Mesenchymal stem cell (in vitro differentiated cells and primary cell): ENCODE results near the gene NOB1.

Experiments used
- DNase-seq: peaks from one replicate; pipeline ENCODE4 v3.0.0-alpha.2; 2013
- H2AFZ ChIP-seq: one replicate; pipeline ENCODE4 v1.6.1; 2013; ENCODE audit warnings: low read depth, mild to moderate bottlenecking, control low read depth, inconsistent platforms, low read length, moderate library complexity
- H2AK5ac ChIP-seq: 2 replicates; pipeline ENCODE4 v1.6.1; 2013; ENCODE audit warnings: low read length, moderate library complexity, mild to moderate bottlenecking, inconsistent platforms; ENCODE audit not compliant: severe bottlenecking
- H2BK120ac ChIP-seq: one replicate; pipeline ENCODE4 v1.6.1; 2013; ENCODE audit warnings: low read depth, mild to moderate bottlenecking, inconsistent platforms, low read length, moderate library complexity
- H2BK12ac ChIP-seq, 2 experiments: one replicate each; pipeline ENCODE4 v1.6.1; 2013; ENCODE audit warnings: inconsistent platforms in 2 of 2, low read length in 2 of 2, mild to moderate bottlenecking in 2 of 2, moderate library complexity in 2 of 2, control low read depth in 1 of 2
- H2BK15ac ChIP-seq: one replicate; pipeline ENCODE4 v1.6.1; 2013; ENCODE audit warnings: mild to moderate bottlenecking, low read depth, inconsistent platforms; ENCODE audit not compliant: poor library complexity, severe bottlenecking
- H2BK5ac ChIP-seq: 2 replicates; pipeline ENCODE4 v1.6.1; 2013; ENCODE audit warnings: low read depth, mild to moderate bottlenecking, low read length, control low read depth, inconsistent platforms; ENCODE audit not compliant: poor library complexity, severe bottlenecking
- H3K14ac ChIP-seq, 2 experiments: one replicate each; pipeline ENCODE4 v1.6.1; 2013; ENCODE audit warnings: inconsistent platforms in 2 of 2, low read length in 2 of 2, control low read depth in 1 of 2, mild to moderate bottlenecking in 1 of 2, moderate library complexity in 1 of 2
- H3K18ac ChIP-seq, 2 experiments: one replicate each; pipeline ENCODE4 v1.6.1; 2013; ENCODE audit warnings: inconsistent platforms in 2 of 2, low read length in 2 of 2, control low read depth in 1 of 2, low read depth in 1 of 2, mild to moderate bottlenecking in 1 of 2
- H3K23ac ChIP-seq, 2 experiments: one replicate each; pipeline ENCODE4 v1.6.1; 2013; ENCODE audit warnings: inconsistent platforms in 2 of 2, low read length in 2 of 2, mild to moderate bottlenecking in 2 of 2, moderate library complexity in 2 of 2, control low read depth in 1 of 2
- H3K27ac ChIP-seq: 2 replicates; pipeline ENCODE4 v1.5.1; 2013; ENCODE audit warnings: mild to moderate bottlenecking, moderate library complexity, low read length, control low read depth, inconsistent platforms; ENCODE audit not compliant: poor library complexity, severe bottlenecking
- H3K27me3 ChIP-seq, 2 experiments: 2 replicates each; pipeline versions ENCODE4 v1.6.1 to v1.7.0; 2013; ENCODE audit warnings: low read length in 2 of 2, mild to moderate bottlenecking in 2 of 2, moderate library complexity in 2 of 2, control low read depth in 1 of 2, inconsistent platforms in 1 of 2; ENCODE audit not compliant: control insufficient read depth in 1 of 2, insufficient read depth in 1 of 2
- H3K36me3 ChIP-seq, 2 experiments: 2 replicates each; pipeline versions ENCODE4 v1.6.1 to v1.7.0; 2013; ENCODE audit warnings: low read length in 2 of 2, control low read depth in 1 of 2, inconsistent platforms in 1 of 2, low read depth in 1 of 2, mild to moderate bottlenecking in 1 of 2; ENCODE audit not compliant: insufficient read depth in 2 of 2, control insufficient read depth in 1 of 2
- H3K4ac ChIP-seq, 2 experiments: one replicate each; pipeline ENCODE4 v1.6.1; 2013; ENCODE audit warnings: inconsistent platforms in 2 of 2, low read length in 2 of 2, mild to moderate bottlenecking in 2 of 2, moderate library complexity in 2 of 2, control low read depth in 1 of 2, low read depth in 1 of 2
- H3K4me1 ChIP-seq: 2 replicates; pipeline ENCODE4 v1.6.1; 2013; ENCODE audit warnings: low read depth, low read length, control low read depth; ENCODE audit not compliant: control insufficient read depth, insufficient read depth
- H3K4me2 ChIP-seq: 2 replicates; pipeline ENCODE4 v1.6.1; 2013; ENCODE audit warnings: low read length, mild to moderate bottlenecking, inconsistent platforms; ENCODE audit not compliant: poor library complexity, severe bottlenecking
- H3K4me3 ChIP-seq, 2 experiments: 2 replicates each; pipeline versions ENCODE4 v1.5.1 to v1.7.0; 2013; ENCODE audit warnings: low read length in 2 of 2, mild to moderate bottlenecking in 2 of 2, control low read depth in 1 of 2, low read depth in 1 of 2; ENCODE audit not compliant: insufficient read depth in 1 of 2
- H3K79me1 ChIP-seq: replicated peaks from 2 replicates; pipeline ENCODE4 v1.6.1; 2013; ENCODE audit warnings: mild to moderate bottlenecking, control low read depth, low read length, inconsistent platforms; ENCODE audit not compliant: poor library complexity, severe bottlenecking
- H3K9ac ChIP-seq: 2 replicates; pipeline ENCODE4 v1.7.0; 2013; ENCODE audit warnings: mild to moderate bottlenecking, low read length, moderate library complexity
- H3K9me3 ChIP-seq: 2 replicates; pipeline ENCODE4 v1.7.0; 2013; ENCODE audit warnings: mild to moderate bottlenecking, low read length; ENCODE audit not compliant: control insufficient read depth
- H4K8ac ChIP-seq: one replicate; pipeline ENCODE4 v1.6.1; 2013; ENCODE audit warnings: inconsistent platforms, mild to moderate bottlenecking, low read length, moderate library complexity
- H4K91ac ChIP-seq: one replicate; pipeline ENCODE4 v1.6.1; 2013; ENCODE audit warnings: mild to moderate bottlenecking, low read length, inconsistent platforms
- WGBS: methylation state at CpG from one replicate; pipeline ENCODE4 v1.1.7; 2013; ENCODE audit warnings: mixed read lengths; 5-methylcytosine and 5-hydroxymethylcytosine counted together

Gene NOB1

DNA sequence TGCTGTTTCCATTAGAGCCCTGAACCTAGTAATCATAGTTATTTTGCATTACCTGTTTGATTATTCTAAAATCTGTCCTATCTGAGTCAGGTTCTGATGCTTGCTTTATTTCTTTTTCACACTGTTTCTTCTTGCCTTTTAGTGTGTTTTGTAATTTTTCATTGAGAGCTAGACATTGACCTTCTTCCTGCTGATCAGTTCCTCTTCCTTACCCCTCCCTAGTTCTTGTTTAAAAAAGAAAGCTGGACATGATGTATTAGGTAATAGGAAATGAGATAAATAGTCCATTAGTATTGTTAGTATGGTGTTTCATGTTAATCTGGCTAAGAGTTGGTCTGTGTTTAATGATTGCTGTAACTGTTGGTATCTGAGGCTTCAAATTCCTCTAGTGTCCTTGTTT lies 20.8 kb upstream of the NOB1 start:
- no peak overlapping the region for H2BK5ac ChIP-seq
- H3K79me1 ChIP-seq, result peaks cover 25% of the 10 kb centered on the region
- no peak overlapping the region for H3K4me2 ChIP-seq
- no peak overlapping the region for H4K91ac ChIP-seq
- H3K9me3 ChIP-seq, result peaks cover 5% of the 10 kb centered on the region
- H3K4ac ChIP-seq, result no peak overlapping the region
- H2BK15ac ChIP-seq, result no peak overlapping the region
- H3K18ac ChIP-seq, result no peak overlapping the region
- H2AFZ ChIP-seq, result no peak overlapping the region
- H3K27ac ChIP-seq, result no peak overlapping the region
- no peaks in the 10 kb centered on the region for H3K36me3 ChIP-seq
- H3K4me3 ChIP-seq, result no peak overlapping the region
- no peak overlapping the region for H4K8ac ChIP-seq
- no peak overlapping the region for H2BK12ac ChIP-seq
- H3K27me3 ChIP-seq, result no peaks in the 10 kb centered on the region
- H3K9ac ChIP-seq, result no peak overlapping the region
- peaks cover 2% of the 10 kb centered on the region for H3K4me1 ChIP-seq
- DNase-seq, result no peak
- H3K23ac ChIP-seq, result no peak overlapping the region
- no peak overlapping the region for H3K14ac ChIP-seq
- no peak overlapping the region for H2AK5ac ChIP-seq
- no peak overlapping the region for H2BK120ac ChIP-seq

DNA sequence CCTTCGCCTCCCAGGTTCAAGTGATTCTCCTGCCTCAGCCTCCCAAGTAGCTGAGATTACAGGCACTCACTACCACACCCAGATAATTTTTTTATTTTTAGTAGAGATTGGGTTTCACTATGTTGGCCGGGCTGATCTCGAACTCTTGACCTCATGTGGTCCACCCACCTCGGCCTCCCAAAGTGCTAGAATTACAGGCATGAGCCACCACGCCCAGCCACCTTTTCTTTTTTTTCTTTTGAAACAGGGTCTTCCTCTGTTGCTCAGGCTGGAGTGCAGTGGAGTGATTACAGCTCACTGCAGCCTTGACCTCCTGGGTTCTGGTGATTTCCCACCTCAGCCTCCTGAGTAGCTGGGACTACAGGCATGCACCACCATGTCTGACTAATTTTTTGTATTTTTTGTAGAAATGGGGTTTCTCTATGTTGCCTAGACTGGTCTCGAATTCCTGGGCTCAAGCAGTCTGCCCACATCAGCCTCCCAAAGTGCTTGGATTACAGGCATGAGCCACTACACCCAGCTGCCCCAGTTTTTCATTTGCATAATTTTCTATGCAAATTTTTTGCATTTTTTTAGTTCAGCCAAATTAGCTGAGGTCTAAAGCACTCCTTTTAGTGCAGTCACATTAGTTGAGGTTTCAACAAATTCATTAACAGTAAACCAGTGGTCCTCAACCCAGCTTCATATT lies 18.7 kb upstream of the NOB1 start:
- no peak overlapping the region for H2BK15ac ChIP-seq
- H3K9me3 ChIP-seq, result peaks cover 5% of the 10 kb centered on the region
- no peaks in the 10 kb centered on the region for H3K36me3 ChIP-seq
- H3K4me2 ChIP-seq, result no peak overlapping the region
- H2BK120ac ChIP-seq, result no peak overlapping the region
- H3K27me3 ChIP-seq, result no peaks in the 10 kb centered on the region
- no peak overlapping the region for H4K8ac ChIP-seq
- H4K91ac ChIP-seq, result no peak overlapping the region
- no peak overlapping the region for H3K4me3 ChIP-seq
- H3K79me1 ChIP-seq, result peaks cover 35% of the 10 kb centered on the region
- no peak overlapping the region for H3K4ac ChIP-seq
- H2AFZ ChIP-seq, result no peak overlapping the region
- H3K9ac ChIP-seq, result no peak overlapping the region
- H2BK5ac ChIP-seq, result no peak overlapping the region
- H3K23ac ChIP-seq, result no peak overlapping the region
- 98% methylated on average over 6 of the region's 6 CpGs for WGBS
- no peak overlapping the region for H2AK5ac ChIP-seq
- DNase-seq, result no peak
- H3K14ac ChIP-seq, result no peak overlapping the region
- H2BK12ac ChIP-seq, result no peak overlapping the region
- peaks cover 2% of the 10 kb centered on the region for H3K4me1 ChIP-seq
- no peak overlapping the region for H3K18ac ChIP-seq
- no peak overlapping the region for H3K27ac ChIP-seq

DNA sequence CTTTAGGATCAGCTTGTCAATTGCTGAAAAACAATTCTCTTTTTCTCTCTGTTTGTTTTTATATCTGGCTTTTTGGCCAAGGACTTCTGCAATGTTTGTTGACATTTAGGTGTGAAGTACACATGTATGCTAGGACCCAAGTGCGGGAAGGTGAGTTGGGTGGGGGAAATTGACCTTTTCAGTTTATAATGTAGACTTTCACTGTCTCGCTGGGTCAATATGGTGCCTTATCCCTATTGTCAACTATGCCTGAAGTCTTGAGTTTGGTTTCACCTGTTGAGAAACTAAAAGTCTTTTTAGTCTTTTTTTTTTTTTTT lies 16.9 kb upstream of the NOB1 start:
- Histone ChIP-seq H3K4me3 (no peak overlapping the region), H3K27me3 (no peaks in the 10 kb centered on the region), H2BK12ac (no peak overlapping the region), H2BK15ac (no peak overlapping the region), H3K4ac (no peak overlapping the region), H3K23ac (no peak overlapping the region), H2BK5ac (no peak overlapping the region), H4K91ac (no peak overlapping the region), H2BK120ac (no peak overlapping the region), H3K14ac (no peak overlapping the region), H2AK5ac (no peak overlapping the region), H3K9me3 (peaks cover 5% of the 10 kb centered on the region), H3K36me3 (no peaks in the 10 kb centered on the region), H3K4me2 (no peak overlapping the region), H3K79me1 (peaks cover 35% of the 10 kb centered on the region), H2AFZ (no peak overlapping the region), H3K9ac (no peak overlapping the region), H3K18ac (no peak overlapping the region), H3K27ac (no peak overlapping the region), H4K8ac (no peak overlapping the region), H3K4me1 (peaks cover 2% of the 10 kb centered on the region)
- WGBS, result 100% methylated on average over 2 of the region's 2 CpGs
- DNase-seq, result no peak

DNA sequence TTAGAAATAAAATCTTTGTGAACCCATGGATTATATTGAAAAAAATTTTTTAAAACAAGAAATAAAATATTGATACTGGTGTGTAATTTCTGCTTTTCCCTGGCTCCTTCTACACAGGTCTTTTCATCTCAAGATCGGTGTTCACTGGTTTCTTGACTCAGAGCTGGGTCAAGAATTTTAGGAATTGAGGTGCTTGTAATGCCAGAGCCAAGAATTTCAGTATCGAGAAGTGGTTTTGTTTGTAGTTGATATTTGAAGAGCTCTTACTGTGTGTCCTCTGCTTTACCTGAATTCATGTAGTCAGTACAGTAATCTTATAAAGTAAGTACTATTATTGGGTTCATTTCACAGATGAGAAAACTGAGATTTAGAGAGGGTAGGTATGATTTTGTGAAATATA lies 14.7 kb upstream of the NOB1 start:
- H3K4me3 ChIP-seq, result no peak overlapping the region
- H4K8ac ChIP-seq, result no peak overlapping the region
- no peak overlapping the region for H2AFZ ChIP-seq
- H3K9me3 ChIP-seq, result no peaks in the 10 kb centered on the region
- H3K4me1 ChIP-seq, result peaks cover 3% of the 10 kb centered on the region
- no peaks in the 10 kb centered on the region for H3K27me3 ChIP-seq
- WGBS, result 44% methylated on average over 2 of the region's 2 CpGs
- no peak overlapping the region for H3K9ac ChIP-seq
- peaks cover 38% of the 10 kb centered on the region for H3K79me1 ChIP-seq
- H2BK12ac ChIP-seq, result no peak overlapping the region
- no peak overlapping the region for H3K4me2 ChIP-seq
- no peak overlapping the region for H2AK5ac ChIP-seq
- H3K14ac ChIP-seq, result no peak overlapping the region
- no peak overlapping the region for H4K91ac ChIP-seq
- DNase-seq, result no peak
- H3K36me3 ChIP-seq, result peaks cover 0 to 10% of the 10 kb centered on the region in 2 experiments
- H3K18ac ChIP-seq, result no peak overlapping the region
- no peak overlapping the region for H3K4ac ChIP-seq
- H2BK120ac ChIP-seq, result no peak overlapping the region
- H3K27ac ChIP-seq, result no peak overlapping the region
- no peak overlapping the region for H3K23ac ChIP-seq
- H2BK15ac ChIP-seq, result no peak overlapping the region
- no peak overlapping the region for H2BK5ac ChIP-seq
